Left ventricle myocardium superior (tissue), 1 donor: ENCODE results near the gene PEAR1. TPM values are rescaled to one million over a fixed set of nuclear protein-coding genes. Genes with fewer than 3 reads are reported as not detected.

Source experiments
- ATAC-seq: fragments of 200-7000 bp; cut with Tn5 transposase; one replicate; pipeline ENCODE4 v1.9.1; 2020; ENCODE audit warnings: mild to moderate bottlenecking, moderate library complexity
- DNase-seq: peaks from one replicate; pipeline ENCODE4 v3.0.0-alpha.2; 2020
- intact Hi-C: fragments of 100-400 bp; cut with micrococcal nuclease; formaldehyde crosslinking; loops from one replicate; pipeline ENCODE4 v1.11.0; 2022
- total RNA-seq: library from RNA; stranded (reverse); fragmentation: NEBNext Ultra II Directional; extraction: Animal tissue kit (Norgen Biotek cat#: 25700); gene quantifications from one replicate; pipeline ENCODE4 v1.2.1, GENCODE V29; 2021
- donor health status: DM: no; HTN: yes; CAD: no; lungs with severe emphysema.

The PEAR1 gene
- total RNA-seq, 1 donor from 2014 or later, result 8.2 TPM

DNA sequence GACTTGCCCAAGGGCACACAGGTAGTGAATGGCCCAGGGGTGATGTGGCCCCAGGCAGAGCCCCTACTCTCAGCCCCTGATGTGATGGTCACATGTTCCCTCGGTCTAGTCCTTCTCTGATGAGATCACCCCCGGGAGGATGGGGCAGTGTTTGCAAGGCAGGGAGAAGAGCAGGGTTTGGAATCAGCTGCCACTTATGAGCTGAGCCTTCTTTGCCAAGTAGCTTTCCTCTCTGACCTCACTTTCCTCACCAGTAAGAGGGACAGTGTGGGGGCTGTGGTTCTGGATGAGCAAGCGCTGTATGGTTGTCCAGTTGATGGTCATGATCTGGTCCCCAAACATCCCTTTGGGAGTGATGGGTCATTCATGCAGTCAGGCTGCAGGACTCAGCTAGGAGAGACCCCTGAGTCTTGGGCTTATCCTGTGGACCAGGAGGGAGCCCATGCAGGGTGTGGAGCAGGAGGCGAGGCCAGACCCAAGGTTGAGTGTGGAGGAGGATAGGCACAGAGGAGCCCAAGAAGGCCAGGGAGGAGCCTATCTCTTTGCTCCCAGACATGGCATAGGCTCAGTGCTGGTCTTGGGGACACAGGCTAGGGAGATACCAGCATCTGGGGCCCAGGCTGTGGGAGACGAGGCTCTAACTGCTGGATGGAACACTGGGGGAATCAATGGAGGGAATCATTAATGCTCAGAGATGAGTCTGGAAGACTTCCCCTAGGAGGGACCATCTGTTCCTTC is 15.9 kb upstream of the PEAR1 start:
- ATAC-seq (no peak), DNase-seq (no peak)
- intact Hi-C loops, result no loop called here

DNA sequence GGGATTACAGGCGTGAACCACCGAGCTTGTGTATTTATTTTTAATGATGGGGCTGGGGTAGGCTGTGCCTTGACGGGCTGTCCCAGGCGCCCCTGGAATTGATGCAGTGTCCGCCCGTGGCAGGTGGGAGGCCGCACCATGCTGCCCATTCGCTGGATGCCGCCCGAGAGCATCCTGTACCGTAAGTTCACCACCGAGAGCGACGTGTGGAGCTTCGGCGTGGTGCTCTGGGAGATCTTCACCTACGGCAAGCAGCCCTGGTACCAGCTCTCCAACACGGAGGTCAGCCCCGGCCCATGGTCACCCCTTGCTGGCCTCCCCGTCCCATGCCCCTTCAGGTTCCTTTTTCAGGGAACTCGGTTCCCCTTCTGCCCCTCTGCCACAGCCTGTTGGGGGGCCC is 13.6 kb upstream of the PEAR1 start:
- intact Hi-C loops, result loop anchor here (10.0 kb wide), 1 partner anchor 85 kb away; no protein-coding TSS in a partner anchor
- DNase-seq (no peak), ATAC-seq (no peak)

DNA sequence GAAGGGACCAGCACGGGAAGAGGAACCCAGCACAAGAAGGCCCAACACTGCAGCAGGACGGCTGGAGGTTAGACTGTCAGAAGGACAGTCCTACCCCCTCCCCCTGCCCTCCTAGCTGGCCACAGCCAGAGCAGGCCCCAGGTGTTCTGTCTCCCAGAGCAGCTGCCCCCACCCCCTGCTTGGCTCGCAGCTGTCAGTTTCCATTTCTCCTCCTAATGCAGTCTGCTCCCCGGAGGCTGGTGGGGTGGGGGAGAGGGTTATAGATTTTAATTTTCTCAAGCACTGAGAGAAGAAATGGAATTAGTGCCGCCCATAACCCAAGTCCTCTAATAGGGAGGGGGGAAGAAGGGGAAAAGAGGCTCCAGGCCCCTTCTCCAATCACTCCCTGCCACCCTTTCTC is 13.0 kb upstream of the PEAR1 start:
- DNase-seq (no peak), ATAC-seq (no peak)
- intact Hi-C loops, result loop anchor here (10.0 kb wide), 1 partner anchor 86 kb away; no protein-coding TSS in a partner anchor

DNA sequence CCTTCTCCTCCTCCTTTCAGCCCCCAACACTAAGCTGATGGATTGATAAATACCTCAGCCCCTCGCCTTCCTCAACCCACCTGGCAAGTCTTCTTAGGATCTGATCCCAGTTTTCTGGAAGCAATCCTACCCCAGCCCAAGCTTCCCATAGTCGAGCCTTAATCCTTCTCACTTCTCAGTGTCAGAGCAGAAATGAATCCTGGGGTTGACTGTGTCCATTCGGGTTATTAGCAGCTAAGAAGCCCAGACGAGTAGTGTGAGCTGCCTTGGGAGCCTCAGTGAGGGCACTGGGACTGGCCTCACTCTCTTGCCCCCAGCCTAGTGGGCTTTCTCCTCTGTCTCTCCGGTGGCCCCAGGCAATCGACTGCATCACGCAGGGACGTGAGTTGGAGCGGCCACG is 12.4 kb upstream of the PEAR1 start:
- DNase-seq (no peak), ATAC-seq (no peak)
- intact Hi-C loops, result loop anchor here (10.0 kb wide), 1 partner anchor 86 kb away; no protein-coding TSS in a partner anchor

DNA sequence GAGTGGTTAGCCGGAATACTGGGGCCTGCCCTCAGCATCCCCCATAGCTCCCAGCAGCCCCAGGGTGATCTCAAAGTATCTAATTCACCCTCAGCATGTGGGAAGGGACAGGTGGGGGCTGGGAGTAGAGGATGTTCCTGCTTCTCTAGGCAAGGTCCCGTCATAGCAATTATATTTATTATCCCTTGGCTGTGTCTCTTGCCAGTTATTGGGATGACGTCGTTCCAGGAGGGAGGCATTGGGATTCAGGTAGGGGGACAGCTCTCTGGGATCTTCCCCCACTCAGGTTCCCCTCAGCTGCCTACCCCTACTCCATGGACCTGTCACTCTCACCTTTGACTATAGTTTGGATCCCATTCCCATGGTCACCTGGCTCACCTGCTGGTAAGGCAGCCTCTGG is 11.9 kb upstream of the PEAR1 start:
- ATAC-seq (no peak), DNase-seq (no peak)
- intact Hi-C loops, result loop anchor here (10.0 kb wide), 1 partner anchor 87 kb away; no protein-coding TSS in a partner anchor

DNA sequence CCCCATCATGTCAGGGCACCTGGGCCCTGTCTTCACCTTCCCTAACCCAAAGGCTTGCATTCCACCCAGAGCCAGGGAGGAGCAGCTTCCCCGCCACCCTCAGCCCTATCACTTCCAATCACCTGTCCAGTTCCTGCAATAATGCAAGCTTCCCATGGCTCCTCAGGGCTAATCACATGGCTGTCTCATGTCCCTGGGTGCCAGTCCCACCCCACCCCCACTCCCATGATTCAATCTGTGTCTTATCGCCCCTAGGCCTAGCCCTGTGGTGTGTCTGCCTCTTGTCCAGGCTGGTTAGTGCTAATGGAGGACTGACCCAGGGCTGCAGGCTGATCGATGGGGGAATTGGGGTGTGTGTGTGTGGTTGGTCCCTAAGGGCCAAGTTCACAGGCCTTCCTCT is 11.0 kb upstream of the PEAR1 start:
- DNase-seq, result no peak
- intact Hi-C loops, result loop anchor here (10.0 kb wide), 1 partner anchor 88 kb away; no protein-coding TSS in a partner anchor
- no peak for ATAC-seq

DNA sequence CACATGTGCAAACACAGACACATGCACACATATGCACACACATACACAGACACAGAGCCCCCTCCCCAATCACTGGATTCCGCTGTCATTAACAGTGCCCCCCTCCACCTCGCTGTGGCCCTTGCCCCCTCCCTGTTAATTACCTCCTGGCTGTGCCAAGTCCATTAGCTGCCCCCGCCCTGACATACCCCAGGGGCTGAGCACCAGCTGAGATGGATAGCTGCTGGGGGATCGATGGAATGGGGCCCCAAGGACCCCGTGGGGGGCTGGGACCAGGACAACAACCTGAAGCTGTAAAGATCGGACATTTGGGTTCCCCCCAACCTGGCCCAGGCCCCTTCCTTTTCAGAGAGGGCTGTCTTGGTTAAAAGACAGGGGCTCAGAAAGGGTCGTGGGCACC is 9.6 kb upstream of the PEAR1 start:
- DNase-seq, result no peak
- intact Hi-C loops, result loop anchor here (10.0 kb wide), 1 partner anchor 89 kb away; no protein-coding TSS in a partner anchor
- ATAC-seq, result no peak

DNA sequence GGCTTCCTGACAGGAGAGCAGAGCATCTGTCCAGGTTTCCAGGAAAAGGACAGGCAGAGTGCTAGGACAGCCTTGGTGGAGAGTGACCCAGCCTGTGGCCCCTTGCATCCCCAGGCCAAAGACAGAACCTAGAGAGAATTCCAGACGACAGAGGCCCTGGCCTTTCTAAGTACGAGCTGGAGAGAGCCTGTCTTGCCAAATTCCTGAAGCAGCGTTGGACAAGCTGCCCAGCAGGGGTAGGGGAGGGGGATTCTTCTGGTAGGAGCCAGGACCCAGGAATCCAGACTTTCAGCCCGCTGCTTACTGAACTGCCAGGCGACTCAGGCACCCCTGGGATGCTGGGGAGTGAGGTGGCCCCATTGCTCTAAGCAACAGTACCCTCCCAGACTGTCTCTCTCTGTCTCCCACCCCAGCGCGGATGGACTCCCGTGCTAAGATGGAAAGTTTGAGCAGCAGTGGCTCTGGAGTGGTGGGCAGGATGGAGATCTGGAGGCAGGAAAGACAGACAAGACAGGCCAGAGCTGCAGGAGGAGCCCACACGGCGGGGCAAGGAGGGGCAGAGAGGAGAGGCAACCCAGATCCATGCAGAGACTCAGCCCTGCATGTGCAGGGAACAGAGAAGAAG is 8.8 kb upstream of the PEAR1 start:
- DNase-seq (no peak), ATAC-seq (no peak)
- intact Hi-C loops, result loop anchor here (10.0 kb wide), 1 partner anchor 90 kb away; no protein-coding TSS in a partner anchor

DNA sequence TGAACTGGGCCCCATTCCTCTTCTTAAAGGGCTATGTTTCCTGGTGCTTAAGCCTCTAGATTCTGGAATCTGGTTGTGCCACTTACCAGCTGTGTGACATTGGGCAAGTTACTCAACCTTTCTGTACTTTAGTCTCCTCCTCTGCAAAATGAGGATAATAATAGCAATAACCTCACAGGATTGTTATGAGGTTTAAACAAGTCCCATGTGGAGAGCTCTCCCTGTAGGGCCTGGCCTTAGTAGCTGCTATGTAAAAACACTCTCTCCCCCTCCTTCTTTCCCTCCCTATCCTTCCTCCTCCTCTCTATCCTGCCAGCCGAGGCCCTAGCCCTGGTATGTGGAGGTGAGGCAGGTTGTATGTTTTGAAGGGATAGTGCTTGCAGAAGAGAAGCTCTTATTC is 8.2 kb upstream of the PEAR1 start:
- intact Hi-C loops, result loop anchor here (10.0 kb wide), 1 partner anchor 91 kb away; no protein-coding TSS in a partner anchor
- ATAC-seq, result peak; percentile 17
- no peak for DNase-seq

DNA sequence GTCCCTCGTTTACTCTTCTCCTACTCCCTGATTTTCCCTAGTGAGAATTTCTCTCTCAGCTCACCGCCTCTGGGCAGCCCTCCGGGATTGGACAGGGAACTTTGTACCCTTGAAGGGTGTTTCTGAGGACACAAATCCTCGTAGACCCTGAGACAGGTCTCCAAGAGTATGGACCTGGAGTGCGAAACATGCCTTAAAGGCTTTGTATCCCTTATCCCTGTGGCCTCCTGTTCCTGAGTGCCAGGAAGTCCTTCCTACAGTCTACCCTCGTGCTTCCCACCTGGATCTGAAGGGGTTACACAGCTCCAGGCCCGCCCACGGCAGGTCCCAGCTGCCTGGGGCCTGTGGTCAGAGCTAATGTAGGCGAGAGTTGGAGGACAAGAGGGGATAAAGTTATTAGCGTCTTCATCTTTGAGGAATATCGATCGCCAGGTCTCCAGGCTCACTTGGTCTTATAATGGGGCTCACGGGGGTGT is 7.6 kb upstream of the PEAR1 start:
- intact Hi-C loops, result loop anchor here (10.0 kb wide), 1 partner anchor 91 kb away; no protein-coding TSS in a partner anchor
- DNase-seq (no peak), ATAC-seq (no peak)

DNA sequence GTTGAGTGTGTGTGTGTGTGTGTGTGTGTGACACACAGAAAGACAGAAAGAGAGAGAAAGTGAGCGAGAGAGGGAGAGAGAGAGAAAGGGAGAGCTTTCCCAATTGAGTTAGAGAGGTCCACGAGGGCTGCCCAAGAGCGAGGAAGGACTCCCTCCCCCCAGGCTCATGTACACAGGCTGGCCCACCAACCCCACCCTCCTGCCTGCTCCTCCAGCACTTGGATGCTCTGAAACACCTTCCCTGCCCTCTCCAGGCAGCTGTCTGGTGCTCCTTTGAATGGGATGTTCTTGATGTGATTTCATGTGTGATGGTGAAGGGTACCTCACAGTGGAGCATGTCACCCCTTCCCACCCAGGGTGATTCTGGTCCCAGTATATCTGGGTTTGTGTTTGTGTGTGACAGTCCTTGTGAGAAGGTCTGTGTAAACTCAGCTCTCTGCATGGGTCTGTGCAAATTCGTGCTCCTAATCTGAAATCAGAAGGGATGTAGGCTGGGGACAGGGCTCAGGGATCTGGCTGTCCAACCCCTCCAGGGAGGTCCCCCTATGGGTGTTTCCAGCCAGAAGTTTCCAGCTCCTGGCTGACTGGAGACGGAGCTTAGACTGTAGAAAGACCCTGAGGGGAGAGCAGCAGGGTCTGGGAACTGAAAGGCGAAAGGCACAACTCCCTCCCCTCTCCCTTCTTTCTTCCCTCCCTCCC is 6.8 kb upstream of the PEAR1 start:
- intact Hi-C loops, result loop anchor here (10.0 kb wide), 1 partner anchor 92 kb away; no protein-coding TSS in a partner anchor
- ATAC-seq, result no peak
- no peak for DNase-seq

DNA sequence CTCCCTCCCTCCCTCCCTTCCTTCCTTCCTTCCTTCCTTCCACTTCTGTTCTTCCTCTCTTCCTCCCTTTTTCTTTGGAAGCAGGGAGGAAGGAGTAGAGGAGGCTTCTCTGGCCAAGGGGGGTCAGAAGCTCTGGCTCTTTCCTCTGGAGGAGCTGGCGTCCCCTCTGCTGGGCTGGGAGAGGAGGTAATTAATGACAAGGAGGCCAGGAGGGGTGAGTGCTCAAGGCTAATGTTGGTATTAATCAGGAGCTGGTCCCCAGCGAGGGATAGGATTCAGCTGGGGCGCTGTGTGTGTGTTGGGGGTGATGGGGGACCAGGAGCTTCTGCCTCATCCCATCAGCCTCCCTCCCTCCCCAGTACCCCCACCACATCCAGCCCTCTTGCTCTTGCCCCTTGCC is 6.2 kb upstream of the PEAR1 start:
- DNase-seq (no peak), ATAC-seq (no peak)
- intact Hi-C loops, result loop anchor here (10.0 kb wide), 1 partner anchor 93 kb away; no protein-coding TSS in a partner anchor

DNA sequence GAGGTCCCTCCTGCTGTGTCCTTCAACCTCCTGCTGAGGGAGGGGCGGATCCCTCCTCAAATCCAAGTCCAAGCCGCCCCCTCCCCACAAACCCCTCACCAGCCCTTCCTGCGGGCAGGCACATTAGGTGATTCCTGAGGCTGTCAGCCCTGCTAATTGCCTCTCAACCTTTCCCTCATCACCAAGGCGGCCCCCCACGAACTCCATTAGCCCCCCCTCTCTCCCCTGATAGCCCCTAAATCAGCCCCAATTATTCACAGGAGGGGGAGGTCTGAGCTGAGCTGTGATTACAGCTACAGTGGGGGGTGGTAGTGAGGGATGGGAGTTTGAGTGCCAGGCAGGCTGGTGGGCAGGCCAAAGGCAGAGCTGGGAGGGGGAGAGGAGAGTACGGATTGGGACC is 5.8 kb upstream of the PEAR1 start:
- DNase-seq (no peak), ATAC-seq (no peak)
- intact Hi-C loops, result loop anchor here (10.0 kb wide), 1 partner anchor 93 kb away; no protein-coding TSS in a partner anchor

DNA sequence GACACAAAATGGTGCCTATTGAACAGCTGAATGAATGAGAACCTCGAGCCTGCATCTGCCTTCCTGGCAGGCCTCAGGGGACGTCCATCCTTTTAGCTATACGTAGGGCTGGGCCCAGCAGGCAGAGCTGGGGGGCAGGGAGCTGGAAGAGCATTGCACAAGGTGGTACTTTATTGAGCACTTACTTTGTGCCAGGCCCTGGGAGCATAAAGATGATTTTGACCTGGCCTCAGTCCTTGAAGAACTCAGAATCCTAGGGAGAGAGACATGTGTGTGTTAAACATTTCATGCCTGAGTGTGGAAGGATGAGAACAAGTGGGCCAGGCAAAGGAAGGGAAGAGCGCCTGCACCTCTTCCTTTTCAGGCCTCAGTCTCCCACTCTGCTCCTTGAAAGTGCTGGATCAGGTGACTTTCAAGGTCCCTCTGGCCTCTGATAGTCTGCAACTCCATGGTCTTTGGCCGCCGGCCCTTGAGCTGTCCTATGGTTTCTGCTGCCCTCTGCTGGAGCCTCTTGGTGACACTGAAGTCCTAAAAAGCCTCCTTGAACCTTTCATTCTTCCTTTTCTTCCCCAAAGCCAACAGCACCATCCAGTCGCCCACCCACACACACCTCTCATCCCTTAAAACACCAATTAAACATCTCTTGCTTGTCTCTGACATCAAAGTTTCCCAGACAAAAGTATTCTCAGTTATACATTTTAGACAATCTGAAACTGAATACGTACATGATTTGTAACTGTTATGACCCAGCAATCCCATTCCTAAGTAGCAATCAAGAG is 3.5 kb upstream of the PEAR1 start:
- peak; percentile 32 for ATAC-seq
- DNase-seq, result peak; percentile 89
- intact Hi-C loops, result loop anchor here (10.0 kb wide), 1 partner anchor 95 kb away; no protein-coding TSS in a partner anchor

DNA sequence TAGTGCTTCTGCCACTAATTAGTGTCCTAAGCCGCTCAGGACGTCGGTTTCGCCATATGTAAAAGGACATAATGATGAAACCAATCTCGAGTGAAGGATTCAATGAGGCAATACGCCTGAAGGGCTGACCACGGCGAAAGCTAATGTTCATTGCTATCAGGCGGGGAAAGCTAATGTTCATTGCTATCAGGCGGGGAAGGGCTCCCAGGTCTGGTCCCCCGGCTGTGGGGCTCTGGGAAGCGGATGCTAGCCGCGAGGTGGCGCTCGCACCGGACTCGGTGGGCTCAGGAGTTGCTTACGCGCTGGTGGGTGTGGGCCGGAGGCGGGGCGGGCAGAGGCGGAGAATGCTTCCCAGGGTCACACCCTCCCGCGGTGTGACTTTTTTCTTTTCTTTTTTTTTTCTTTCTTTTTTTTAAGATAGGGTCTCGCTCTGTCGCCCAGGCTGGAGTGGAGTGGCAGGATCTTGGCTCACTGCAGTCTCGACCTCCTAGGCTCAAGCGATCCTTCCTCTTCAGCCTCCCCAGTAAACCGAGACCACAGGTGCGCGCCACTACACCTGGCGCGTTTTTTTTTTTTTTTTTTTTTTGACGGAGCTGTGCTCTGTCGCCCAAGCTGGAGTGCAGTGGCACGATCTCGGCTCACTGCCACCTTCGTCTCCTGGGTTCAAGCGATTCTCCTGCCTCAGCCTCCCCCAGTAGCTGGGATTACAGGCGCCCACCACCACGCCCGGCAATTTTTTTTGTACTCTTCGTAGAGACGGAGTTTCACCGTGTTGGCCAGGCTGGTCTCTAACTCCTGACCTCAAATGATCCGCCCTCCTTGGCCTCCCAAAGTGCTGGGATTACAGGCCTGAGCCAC is 1.1 kb upstream of the PEAR1 start:
- ATAC-seq (peak; percentile 85), DNase-seq (peak; percentile 96)
- intact Hi-C loops, result no loop called here

DNA sequence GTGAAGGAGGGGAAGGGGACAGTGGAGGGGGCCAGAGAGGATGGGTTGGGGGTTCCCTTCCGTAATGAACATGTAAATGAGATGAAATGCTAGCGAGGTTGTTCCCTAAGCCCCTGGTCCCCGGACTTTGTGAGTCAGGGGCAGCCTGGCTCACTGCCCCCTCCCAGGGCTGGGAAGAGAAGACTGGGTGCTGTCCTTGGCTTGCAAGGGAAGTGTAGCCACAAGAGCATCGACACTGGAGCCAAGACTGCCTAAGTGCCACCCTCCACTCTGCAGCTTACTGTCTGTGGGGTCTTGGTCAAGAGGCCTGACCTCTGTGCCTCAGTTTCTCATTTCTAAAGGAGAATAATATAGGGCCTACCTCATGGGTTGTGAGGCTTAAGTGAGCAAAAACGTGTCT is 483 bp downstream of the PEAR1 start:
- DNase-seq, result no peak
- intact Hi-C loops, result no loop called here

DNA sequence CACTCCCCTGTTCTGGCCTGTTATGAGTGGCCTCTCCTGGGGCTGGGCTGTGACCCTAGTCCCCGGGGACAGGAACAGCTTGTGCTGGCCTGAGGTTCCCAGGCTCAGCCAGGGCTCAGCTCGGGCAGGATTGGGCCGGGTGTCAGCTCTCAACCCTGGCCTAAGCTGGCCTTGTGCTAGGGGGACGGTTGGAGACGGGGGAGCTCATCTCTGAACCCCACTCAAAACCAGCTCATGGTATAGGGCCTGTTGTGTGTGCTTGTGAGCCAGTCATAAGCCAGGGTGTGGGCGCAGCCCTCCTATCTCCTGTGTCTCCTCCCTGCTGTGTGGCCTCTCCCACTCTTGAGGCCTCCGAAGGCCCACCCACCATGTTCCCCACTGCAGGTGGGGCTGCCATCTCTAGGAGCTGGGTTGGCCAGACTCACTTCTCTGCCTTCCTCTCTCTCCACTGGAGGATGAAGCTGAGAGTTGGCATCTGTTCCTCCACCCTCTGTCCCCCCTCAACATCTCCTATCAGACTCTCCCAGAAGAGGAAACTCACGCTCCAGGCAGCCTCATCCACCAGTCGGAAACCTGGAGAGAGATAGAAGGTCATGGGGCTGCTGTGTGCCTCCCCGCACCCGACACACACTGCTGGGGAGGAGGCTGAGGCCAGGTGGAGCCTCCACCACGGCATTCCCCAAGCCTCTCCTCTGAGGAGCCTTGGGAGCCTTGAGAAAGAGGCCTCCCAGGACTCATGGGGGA is 1.4 kb downstream of the PEAR1 start:
- peak; percentile 77 for DNase-seq
- intact Hi-C loops, result no loop called here
- ATAC-seq, result peak; percentile 52

More for the DNA sequence above, 483 bp downstream of the PEAR1 start:
- ATAC-seq, result no peak
